Gastroesophageal sphincter (tissue), 4 donors: ENCODE measurements around the gene PFKL. TPM values are rescaled to one million over a fixed set of nuclear protein-coding genes. Genes with fewer than 3 reads are reported as not detected.

Experiments used
- ATAC-seq: fragments of 150-250 bp; one replicate; pipeline ENCODE4 v1.9.1; 2016; ENCODE audit warnings: mild to moderate bottlenecking, moderate library complexity
- H3K27ac ChIP-seq, 4 donors: fragments of 200-600 bp; sonication (generic) in 3 of 4; 1 replicate in 3 of 4; 2 replicates in 1 of 4; pipeline ENCODE4 v1.5.1; 2016 to 2019
- H3K27me3 ChIP-seq: fragments of 200-600 bp; sonication (generic); one replicate; pipeline ENCODE4 v1.5.1; 2019
- H3K36me3 ChIP-seq, 2 donors: fragments of 200-600 bp; sonication (generic); one replicate each; pipeline ENCODE4 v1.5.1; 2019; ENCODE audit warnings: control low read depth in 1 of 2
- H3K4me1 ChIP-seq, 3 donors: fragments of 200-600 bp; sonication (generic); 1 replicate in 2 of 3; 2 replicates in 1 of 3; pipeline ENCODE4 v1.5.1; 2016 to 2019; ENCODE audit warnings: control low read depth in 2 of 3
- H3K4me3 ChIP-seq, 2 donors: fragments of 200-600 bp; sonication (generic); one replicate each; pipeline ENCODE4 v1.5.1; 2019; ENCODE audit warnings: mild to moderate bottlenecking in 1 of 2, moderate library complexity in 1 of 2
- H3K9me3 ChIP-seq, 3 donors: fragments of 200-600 bp; sonication (generic); one replicate each; pipeline ENCODE4 v1.5.1; 2017 to 2019; ENCODE audit warnings: control low read depth in 2 of 3
- EP300 ChIP-seq: sonication (generic); formaldehyde crosslinking; IDR thresholded peaks from one replicate; pipeline ENCODE4 v1.6.1; 2017; ENCODE audit warnings: antibody characterized with exemption, mild to moderate bottlenecking
- POLR2A ChIP-seq, 2 donors: fragments of 450-650 bp; IDR thresholded peaks; one replicate each; pipeline ENCODE4 v1.6.1; 2017; ENCODE audit warnings: antibody characterized with exemption in 2 of 2, mild to moderate bottlenecking in 2 of 2, moderate library complexity in 1 of 2
- POLR2AphosphoS5 ChIP-seq: sonication (generic); formaldehyde crosslinking; IDR thresholded peaks from one replicate; pipeline ENCODE4 v1.6.1; 2017; ENCODE audit warnings: antibody characterized with exemption
- WGBS, 2 donors: methylation state at CpG; one replicate each; pipeline ENCODE4 v1.1.5; 2018; ENCODE audit warnings: low coverage in 1 of 2; 5-methylcytosine and 5-hydroxymethylcytosine counted together
- total RNA-seq, 4 donors: library from RNA; depleted of rRNA; stranded (reverse); fragments of >200 nt; gene quantifications; one replicate each; pipeline ENCODE4 v1.1.0, GENCODE V29; 2016
- TF ChIP-seq, protein P1 (sequence below), 4 experiments: fragments of 200-600 bp in 2 of 4; fragments of 450-650 bp in 2 of 4; sonication (generic) in 1 of 4; IDR thresholded peaks; one replicate each; pipeline ENCODE4 v1.5.1; 2017 to 2019; ENCODE audit warnings: antibody characterized with exemption in 4 of 4, mild to moderate bottlenecking in 2 of 4, moderate library complexity in 2 of 4

PFKL gene
- total RNA-seq, 4 donors from 2014 or later: 57.7 to 103 (median 72.1) TPM

DNA sequence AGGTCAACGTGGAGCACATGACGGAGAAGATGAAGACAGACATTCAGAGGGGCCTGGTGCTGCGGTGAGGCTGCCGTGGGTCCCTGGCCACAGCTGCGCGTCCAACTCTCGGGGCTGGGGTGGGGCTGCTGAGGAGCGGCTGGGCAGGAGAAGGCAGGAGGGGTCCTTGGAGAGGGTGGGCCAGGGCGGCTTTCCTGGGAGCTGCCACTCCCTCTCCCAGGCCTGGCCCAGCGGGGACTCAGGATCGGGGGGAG is 24.9 kb downstream of the PFKL start:
- no peaks in the 10 kb centered on the region for H3K27me3 ChIP-seq
- H3K4me1 ChIP-seq: no peaks in the 10 kb centered on the region
- no peak for ATAC-seq
- no peak for TF ChIP-seq POLR2AphosphoS5
- no peak for TF ChIP-seq POLR2A (IDR thresholded peaks at IDR 0.05)
- no peak for TF ChIP-seq EP300
- TF ChIP-seq, protein P1, sequence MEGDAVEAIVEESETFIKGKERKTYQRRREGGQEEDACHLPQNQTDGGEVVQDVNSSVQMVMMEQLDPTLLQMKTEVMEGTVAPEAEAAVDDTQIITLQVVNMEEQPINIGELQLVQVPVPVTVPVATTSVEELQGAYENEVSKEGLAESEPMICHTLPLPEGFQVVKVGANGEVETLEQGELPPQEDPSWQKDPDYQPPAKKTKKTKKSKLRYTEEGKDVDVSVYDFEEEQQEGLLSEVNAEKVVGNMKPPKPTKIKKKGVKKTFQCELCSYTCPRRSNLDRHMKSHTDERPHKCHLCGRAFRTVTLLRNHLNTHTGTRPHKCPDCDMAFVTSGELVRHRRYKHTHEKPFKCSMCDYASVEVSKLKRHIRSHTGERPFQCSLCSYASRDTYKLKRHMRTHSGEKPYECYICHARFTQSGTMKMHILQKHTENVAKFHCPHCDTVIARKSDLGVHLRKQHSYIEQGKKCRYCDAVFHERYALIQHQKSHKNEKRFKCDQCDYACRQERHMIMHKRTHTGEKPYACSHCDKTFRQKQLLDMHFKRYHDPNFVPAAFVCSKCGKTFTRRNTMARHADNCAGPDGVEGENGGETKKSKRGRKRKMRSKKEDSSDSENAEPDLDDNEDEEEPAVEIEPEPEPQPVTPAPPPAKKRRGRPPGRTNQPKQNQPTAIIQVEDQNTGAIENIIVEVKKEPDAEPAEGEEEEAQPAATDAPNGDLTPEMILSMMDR (IDR thresholded peaks at IDR 0.05): no peak
- no peak overlapping the region for H3K4me3 ChIP-seq
- no peaks in the 10 kb centered on the region for H3K9me3 ChIP-seq
- H3K27ac ChIP-seq: no peak overlapping the region
- peaks cover 0 to 93% of the 10 kb centered on the region in 2 donors for H3K36me3 ChIP-seq
- WGBS, 2 donors: 92% methylated on average over 5 of the region's 11 CpGs; no CpG with 5 or more reads in 1 of the 2 donors

DNA sequence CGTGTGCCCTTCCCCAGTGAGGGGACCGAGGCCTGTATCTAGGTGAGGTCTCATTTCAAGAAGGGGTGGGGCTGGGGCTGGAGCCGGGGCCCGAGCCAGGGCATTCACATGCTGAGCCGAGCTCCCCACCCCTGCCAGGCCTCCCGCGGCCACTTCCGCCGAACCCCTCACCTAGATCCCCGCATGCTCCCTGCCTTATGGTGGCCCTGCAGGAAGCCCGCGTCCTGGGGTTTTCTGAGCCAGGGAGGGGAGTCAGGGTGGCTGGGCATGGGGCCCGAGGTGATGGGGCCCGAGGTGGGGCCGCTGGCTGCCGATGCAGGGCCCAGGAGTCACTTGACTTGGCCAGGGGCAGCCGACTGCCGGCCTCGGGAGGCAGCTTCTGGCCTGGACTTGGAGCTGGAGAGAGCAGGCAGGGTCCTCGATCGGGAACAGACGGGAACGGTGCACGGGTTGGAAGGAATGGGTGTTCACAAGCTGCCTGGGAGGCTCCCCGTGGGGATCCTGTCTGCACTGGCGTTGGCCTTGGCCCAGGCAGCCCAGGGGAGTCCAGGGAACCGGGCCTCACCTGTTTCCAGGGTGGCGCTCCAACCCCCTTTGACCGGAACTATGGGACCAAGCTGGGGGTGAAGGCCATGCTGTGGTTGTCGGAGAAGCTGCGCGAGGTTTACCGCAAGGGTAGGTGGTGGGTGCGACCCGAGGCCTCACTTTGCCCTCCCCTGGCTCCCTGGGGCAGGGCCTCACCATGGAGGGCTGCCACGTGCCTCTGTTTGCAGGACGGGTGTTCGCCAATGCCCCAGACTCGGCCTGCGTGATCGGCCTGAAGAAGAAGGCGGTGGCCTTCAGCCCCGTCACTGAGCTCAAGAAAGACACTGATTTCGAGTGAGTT is 25.8 kb downstream of the PFKL start:
- no peak overlapping the region for H3K27ac ChIP-seq
- peaks cover 0 to 93% of the 10 kb centered on the region in 2 donors for H3K36me3 ChIP-seq
- TF ChIP-seq POLR2A (IDR thresholded peaks at IDR 0.05): no peak
- no peak for TF ChIP-seq EP300
- TF ChIP-seq POLR2AphosphoS5: no peak
- TF ChIP-seq, protein P1 (IDR thresholded peaks at IDR 0.05): no peak
- no peaks in the 10 kb centered on the region for H3K9me3 ChIP-seq
- 72% methylated on average over 5 of the region's 44 CpGs; no CpG with 5 or more reads in 1 of the 2 donors for WGBS, 2 donors
- H3K4me3 ChIP-seq: no peak overlapping the region
- ATAC-seq: no peak
- no peaks in the 10 kb centered on the region for H3K27me3 ChIP-seq
- H3K4me1 ChIP-seq: no peaks in the 10 kb centered on the region

- Histone ChIP-seq H3K9me3 (no peaks in the 10 kb centered on the region), H3K36me3 (peaks cover 0 to 93% of the 10 kb centered on the region in 2 donors), H3K4me3 (no peak overlapping the region), H3K27ac (no peak overlapping the region), H3K27me3 (no peaks in the 10 kb centered on the region), H3K4me1 (no peaks in the 10 kb centered on the region)
- no peak for ATAC-seq
- WGBS, 2 donors: no CpG with 5 or more reads among the region's 13 CpGs
- TF ChIP-seq, protein P1 (IDR thresholded peaks at IDR 0.05): no peak
- no peak for TF ChIP-seq POLR2A (IDR thresholded peaks at IDR 0.05)
- no peak for TF ChIP-seq POLR2AphosphoS5
- TF ChIP-seq EP300: no peak
Measured at GRCh38 chr21:44326272-44326647, 26.4 kb downstream of the PFKL start.

DNA sequence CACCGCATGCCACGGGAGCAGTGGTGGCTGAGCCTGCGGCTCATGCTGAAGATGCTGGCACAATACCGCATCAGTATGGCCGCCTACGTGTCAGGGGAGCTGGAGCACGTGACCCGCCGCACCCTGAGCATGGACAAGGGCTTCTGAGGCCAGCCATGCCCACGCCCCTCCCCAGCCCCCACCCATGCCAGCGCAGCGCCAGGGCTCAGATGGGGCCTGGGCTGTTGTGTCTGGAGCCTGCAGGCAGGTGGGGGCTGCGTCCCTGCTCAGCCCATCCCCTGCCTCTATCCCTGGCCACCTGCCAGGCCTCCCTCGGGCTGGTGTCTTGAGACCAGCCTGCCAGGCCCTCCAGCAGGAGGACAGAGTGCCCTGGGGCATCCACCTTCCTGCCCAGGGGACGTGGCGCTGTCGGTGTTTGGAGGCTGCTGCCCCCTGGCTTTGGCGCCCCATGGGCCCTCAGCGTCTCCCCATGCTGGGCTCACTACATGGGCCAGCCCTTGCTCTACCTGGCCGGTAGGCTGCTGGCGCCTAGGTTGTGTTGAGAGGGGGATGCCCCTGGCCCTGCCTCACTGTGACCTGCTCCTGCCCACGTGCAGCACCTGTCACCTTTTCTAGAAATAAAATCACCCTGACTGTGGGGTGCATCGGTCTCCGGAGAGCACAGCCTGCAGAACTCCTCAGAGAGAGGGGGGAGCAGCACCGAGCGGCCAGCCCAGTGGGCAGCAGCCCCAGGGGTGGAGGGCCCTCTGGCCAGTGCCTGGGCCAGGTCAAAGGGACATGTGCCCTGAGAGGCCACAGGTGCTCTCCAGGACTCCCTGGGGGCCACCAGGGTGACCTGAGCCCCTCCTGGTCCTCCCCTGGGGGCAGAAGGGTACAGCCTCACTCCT is 27.1 kb downstream of the PFKL start:
- peaks cover 0 to 93% of the 10 kb centered on the region in 2 donors for H3K36me3 ChIP-seq
- WGBS, 2 donors: no CpG with 5 or more reads among the region's 26 CpGs
- no peak for ATAC-seq

More for the DNA sequence above, 27.1 kb downstream of the PFKL start:
- H3K27me3 ChIP-seq: no peaks in the 10 kb centered on the region
- no peak overlapping the region for H3K4me3 ChIP-seq
- no peak overlapping the region for H3K27ac ChIP-seq
- H3K4me1 ChIP-seq: no peaks in the 10 kb centered on the region
- TF ChIP-seq, protein P1 (IDR thresholded peaks at IDR 0.05): no peak
- TF ChIP-seq POLR2A (IDR thresholded peaks at IDR 0.05) (no peak), POLR2AphosphoS5 (no peak), EP300 (no peak)
- no peaks in the 10 kb centered on the region for H3K9me3 ChIP-seq
